Peyer's patch (tissue), 4 donors: ENCODE data around the gene AHRR.

Experiments
- POLR2A ChIP-seq, 2 donors: fragments of 450-650 bp; IDR thresholded peaks; one replicate each; pipeline ENCODE4 v1.5.1; 2017; ENCODE audit warnings: antibody characterized with exemption in 2 of 2, mild to moderate bottlenecking in 2 of 2, moderate library complexity in 2 of 2
- TF ChIP-seq, protein P1 (sequence below), 6 experiments: fragments of 450-650 bp in 4 of 6; fragments of 200-600 bp in 2 of 6; sonication (generic) in 1 of 6; IDR thresholded peaks; one replicate each; pipeline ENCODE4 v1.5.1; 2017 to 2019; ENCODE audit warnings: antibody characterized with exemption in 6 of 6, mild to moderate bottlenecking in 3 of 6, moderate library complexity in 1 of 6

- TF ChIP-seq POLR2A (IDR thresholded peaks at IDR 0.05) = no peak
- TF ChIP-seq, protein P1, sequence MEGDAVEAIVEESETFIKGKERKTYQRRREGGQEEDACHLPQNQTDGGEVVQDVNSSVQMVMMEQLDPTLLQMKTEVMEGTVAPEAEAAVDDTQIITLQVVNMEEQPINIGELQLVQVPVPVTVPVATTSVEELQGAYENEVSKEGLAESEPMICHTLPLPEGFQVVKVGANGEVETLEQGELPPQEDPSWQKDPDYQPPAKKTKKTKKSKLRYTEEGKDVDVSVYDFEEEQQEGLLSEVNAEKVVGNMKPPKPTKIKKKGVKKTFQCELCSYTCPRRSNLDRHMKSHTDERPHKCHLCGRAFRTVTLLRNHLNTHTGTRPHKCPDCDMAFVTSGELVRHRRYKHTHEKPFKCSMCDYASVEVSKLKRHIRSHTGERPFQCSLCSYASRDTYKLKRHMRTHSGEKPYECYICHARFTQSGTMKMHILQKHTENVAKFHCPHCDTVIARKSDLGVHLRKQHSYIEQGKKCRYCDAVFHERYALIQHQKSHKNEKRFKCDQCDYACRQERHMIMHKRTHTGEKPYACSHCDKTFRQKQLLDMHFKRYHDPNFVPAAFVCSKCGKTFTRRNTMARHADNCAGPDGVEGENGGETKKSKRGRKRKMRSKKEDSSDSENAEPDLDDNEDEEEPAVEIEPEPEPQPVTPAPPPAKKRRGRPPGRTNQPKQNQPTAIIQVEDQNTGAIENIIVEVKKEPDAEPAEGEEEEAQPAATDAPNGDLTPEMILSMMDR (IDR thresholded peaks at IDR 0.05) = no peak
Measured at GRCh38 chr5:351921-352245, 30.4 kb downstream of the AHRR start.
